WTC11 (cell line): Measurements from ENCODE around the gene MOB3B.

Experiments
- ARID4B ChIP-seq: sonication (generic); formaldehyde crosslinking; IDR thresholded peaks from 2 replicates; pipeline ENCODE4 v1.8.0; 2023; ENCODE audit warnings: missing genetic modification reagents, mild to moderate bottlenecking, borderline replicate concordance
- ESRRA ChIP-seq: sonication (generic); formaldehyde crosslinking; IDR thresholded peaks from 2 replicates; pipeline ENCODE4 v1.8.1; 2022; ENCODE audit warnings: mild to moderate bottlenecking, missing genetic modification reagents, borderline replicate concordance
- FOXJ3 ChIP-seq: sonication (generic); formaldehyde crosslinking; IDR thresholded peaks from 2 replicates; pipeline ENCODE4 v1.9.0; 2021; ENCODE audit warnings: missing genetic modification reagents, mild to moderate bottlenecking, borderline replicate concordance
- FOXP1 ChIP-seq: sonication (generic); formaldehyde crosslinking; IDR thresholded peaks from 2 replicates; pipeline ENCODE4 v1.8.0; 2022; ENCODE audit warnings: missing genetic modification reagents, mild to moderate bottlenecking, moderate library complexity, borderline replicate concordance
- JUN ChIP-seq: sonication (generic); formaldehyde crosslinking; IDR thresholded peaks from 2 replicates; pipeline ENCODE4 v1.8.0; 2023; ENCODE audit warnings: mild to moderate bottlenecking, missing genetic modification reagents
- MLX ChIP-seq: sonication (generic); formaldehyde crosslinking; IDR thresholded peaks from 2 replicates; pipeline ENCODE4 v1.8.1; 2023; ENCODE audit warnings: mild to moderate bottlenecking, missing genetic modification reagents, moderate library complexity
- ZBTB43 ChIP-seq: sonication (generic); formaldehyde crosslinking; IDR thresholded peaks from 2 replicates; pipeline ENCODE4 v1.8.1; 2023; ENCODE audit warnings: mild to moderate bottlenecking, missing genetic modification reagents
- ZNF121 ChIP-seq: sonication (generic); formaldehyde crosslinking; IDR thresholded peaks from 2 replicates; pipeline ENCODE4 v1.8.0; 2023; ENCODE audit warnings: missing genetic modification reagents
- ZNF281 ChIP-seq: sonication (generic); formaldehyde crosslinking; IDR thresholded peaks from 2 replicates; pipeline ENCODE4 v1.8.0; 2023; ENCODE audit warnings: mild to moderate bottlenecking, missing genetic modification reagents
- TF ChIP-seq, protein P1 (sequence below): fragments of 200-600 bp; IDR thresholded peaks from 2 replicates; pipeline ENCODE4 v1.8.0; 2022; ENCODE audit warnings: antibody characterized with exemption
- TF ChIP-seq, protein P2 (sequence below): sonication (generic); formaldehyde crosslinking; IDR thresholded peaks from 2 replicates; pipeline ENCODE4 v1.8.1; 2023; ENCODE audit warnings: mild to moderate bottlenecking, missing genetic modification reagents, moderate library complexity
- TF ChIP-seq, protein P3 (sequence below): sonication (generic); formaldehyde crosslinking; IDR thresholded peaks from 2 replicates; pipeline ENCODE4 v1.8.0; 2022; ENCODE audit warnings: mild to moderate bottlenecking, missing genetic modification reagents
- TF ChIP-seq, protein P4 (sequence below): sonication (generic); formaldehyde crosslinking; IDR thresholded peaks from 2 replicates; pipeline ENCODE4 v1.8.1; 2023; ENCODE audit warnings: mild to moderate bottlenecking, moderate library complexity, missing genetic modification reagents

DNA sequence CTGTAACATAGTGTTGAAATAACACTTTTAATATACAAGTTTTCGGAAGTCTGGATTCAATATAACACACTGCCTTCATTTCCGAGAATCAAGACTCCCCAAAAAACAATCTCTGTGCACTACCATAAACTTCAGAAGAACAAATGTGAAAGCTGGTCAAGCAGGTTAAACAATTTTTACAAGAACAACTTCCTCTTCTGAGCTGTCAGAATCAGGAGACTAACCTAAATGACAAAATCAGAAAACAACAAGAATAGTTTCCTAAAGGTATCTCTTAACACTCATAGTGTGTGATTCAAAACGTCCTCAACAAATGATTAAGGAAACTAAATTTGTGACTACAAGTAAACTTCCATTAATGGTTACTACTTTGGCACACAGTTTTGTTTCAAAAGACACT is 32.1 kb upstream of the MOB3B start:
- TF ChIP-seq, protein P1, sequence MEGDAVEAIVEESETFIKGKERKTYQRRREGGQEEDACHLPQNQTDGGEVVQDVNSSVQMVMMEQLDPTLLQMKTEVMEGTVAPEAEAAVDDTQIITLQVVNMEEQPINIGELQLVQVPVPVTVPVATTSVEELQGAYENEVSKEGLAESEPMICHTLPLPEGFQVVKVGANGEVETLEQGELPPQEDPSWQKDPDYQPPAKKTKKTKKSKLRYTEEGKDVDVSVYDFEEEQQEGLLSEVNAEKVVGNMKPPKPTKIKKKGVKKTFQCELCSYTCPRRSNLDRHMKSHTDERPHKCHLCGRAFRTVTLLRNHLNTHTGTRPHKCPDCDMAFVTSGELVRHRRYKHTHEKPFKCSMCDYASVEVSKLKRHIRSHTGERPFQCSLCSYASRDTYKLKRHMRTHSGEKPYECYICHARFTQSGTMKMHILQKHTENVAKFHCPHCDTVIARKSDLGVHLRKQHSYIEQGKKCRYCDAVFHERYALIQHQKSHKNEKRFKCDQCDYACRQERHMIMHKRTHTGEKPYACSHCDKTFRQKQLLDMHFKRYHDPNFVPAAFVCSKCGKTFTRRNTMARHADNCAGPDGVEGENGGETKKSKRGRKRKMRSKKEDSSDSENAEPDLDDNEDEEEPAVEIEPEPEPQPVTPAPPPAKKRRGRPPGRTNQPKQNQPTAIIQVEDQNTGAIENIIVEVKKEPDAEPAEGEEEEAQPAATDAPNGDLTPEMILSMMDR = no peak
- TF ChIP-seq ZNF281 (no peak), MLX (CRISPR knock-in tag) (no peak), ARID4B (CRISPR knock-in tag) (no peak), FOXJ3 (CRISPR knock-in tag) (no peak), ZNF121 (CRISPR knock-in tag) (no peak), ZBTB43 (CRISPR knock-in tag) (no peak), FOXP1 (no peak), JUN (no peak), ESRRA (CRISPR knock-in tag) (no peak)
- TF ChIP-seq, protein P2, sequence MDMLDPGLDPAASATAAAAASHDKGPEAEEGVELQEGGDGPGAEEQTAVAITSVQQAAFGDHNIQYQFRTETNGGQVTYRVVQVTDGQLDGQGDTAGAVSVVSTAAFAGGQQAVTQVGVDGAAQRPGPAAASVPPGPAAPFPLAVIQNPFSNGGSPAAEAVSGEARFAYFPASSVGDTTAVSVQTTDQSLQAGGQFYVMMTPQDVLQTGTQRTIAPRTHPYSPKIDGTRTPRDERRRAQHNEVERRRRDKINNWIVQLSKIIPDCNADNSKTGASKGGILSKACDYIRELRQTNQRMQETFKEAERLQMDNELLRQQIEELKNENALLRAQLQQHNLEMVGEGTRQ (CRISPR knock-in tag) = no peak
- TF ChIP-seq, protein P3, sequence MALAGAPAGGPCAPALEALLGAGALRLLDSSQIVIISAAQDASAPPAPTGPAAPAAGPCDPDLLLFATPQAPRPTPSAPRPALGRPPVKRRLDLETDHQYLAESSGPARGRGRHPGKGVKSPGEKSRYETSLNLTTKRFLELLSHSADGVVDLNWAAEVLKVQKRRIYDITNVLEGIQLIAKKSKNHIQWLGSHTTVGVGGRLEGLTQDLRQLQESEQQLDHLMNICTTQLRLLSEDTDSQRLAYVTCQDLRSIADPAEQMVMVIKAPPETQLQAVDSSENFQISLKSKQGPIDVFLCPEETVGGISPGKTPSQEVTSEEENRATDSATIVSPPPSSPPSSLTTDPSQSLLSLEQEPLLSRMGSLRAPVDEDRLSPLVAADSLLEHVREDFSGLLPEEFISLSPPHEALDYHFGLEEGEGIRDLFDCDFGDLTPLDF (CRISPR knock-in tag) = no peak
- TF ChIP-seq, protein P4, sequence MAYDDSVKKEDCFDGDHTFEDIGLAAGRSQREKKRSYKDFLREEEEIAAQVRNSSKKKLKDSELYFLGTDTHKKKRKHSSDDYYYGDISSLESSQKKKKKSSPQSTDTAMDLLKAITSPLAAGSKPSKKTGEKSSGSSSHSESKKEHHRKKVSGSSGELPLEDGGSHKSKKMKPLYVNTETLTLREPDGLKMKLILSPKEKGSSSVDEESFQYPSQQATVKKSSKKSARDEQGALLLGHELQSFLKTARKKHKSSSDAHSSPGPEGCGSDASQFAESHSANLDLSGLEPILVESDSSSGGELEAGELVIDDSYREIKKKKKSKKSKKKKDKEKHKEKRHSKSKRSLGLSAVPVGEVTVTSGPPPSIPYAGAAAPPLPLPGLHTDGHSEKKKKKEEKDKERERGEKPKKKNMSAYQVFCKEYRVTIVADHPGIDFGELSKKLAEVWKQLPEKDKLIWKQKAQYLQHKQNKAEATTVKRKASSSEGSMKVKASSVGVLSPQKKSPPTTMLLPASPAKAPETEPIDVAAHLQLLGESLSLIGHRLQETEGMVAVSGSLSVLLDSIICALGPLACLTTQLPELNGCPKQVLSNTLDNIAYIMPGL (CRISPR knock-in tag) = no peak
